22Rv1 (cell line): ENCODE results near the gene PTPN12.

ENCODE experiments used
- ZFX ChIP-seq: fragments of 450-650 bp; IDR thresholded peaks from 2 replicates; pipeline ENCODE4 v1.6.1; 2017; ENCODE audit warnings: antibody characterized with exemption, borderline replicate concordance
- TF ChIP-seq, protein P1 (sequence below): fragments of 450-650 bp; IDR thresholded peaks from 2 replicates; pipeline ENCODE4 v1.5.1; 2017; ENCODE audit warnings: mild to moderate bottlenecking

GRCh38 chr7:77571801-77572200 is 34.7 kb downstream of the PTPN12 start:
- TF ChIP-seq, protein P1, sequence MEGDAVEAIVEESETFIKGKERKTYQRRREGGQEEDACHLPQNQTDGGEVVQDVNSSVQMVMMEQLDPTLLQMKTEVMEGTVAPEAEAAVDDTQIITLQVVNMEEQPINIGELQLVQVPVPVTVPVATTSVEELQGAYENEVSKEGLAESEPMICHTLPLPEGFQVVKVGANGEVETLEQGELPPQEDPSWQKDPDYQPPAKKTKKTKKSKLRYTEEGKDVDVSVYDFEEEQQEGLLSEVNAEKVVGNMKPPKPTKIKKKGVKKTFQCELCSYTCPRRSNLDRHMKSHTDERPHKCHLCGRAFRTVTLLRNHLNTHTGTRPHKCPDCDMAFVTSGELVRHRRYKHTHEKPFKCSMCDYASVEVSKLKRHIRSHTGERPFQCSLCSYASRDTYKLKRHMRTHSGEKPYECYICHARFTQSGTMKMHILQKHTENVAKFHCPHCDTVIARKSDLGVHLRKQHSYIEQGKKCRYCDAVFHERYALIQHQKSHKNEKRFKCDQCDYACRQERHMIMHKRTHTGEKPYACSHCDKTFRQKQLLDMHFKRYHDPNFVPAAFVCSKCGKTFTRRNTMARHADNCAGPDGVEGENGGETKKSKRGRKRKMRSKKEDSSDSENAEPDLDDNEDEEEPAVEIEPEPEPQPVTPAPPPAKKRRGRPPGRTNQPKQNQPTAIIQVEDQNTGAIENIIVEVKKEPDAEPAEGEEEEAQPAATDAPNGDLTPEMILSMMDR: no peak
- TF ChIP-seq ZFX: no peak
